ENCODE data around the gene GRXCR2.
"Not testable (repeated sequence)": the region's sequence is repeated elsewhere in the genome, so short reads cannot be mapped to it uniquely, and the experiment has no call there.

GRXCR2 gene

GRCh38 chr5:145872914-145873313, at the start of gene GRXCR2:
Gene GRXCR2 (minus strand): TSS chr5:145873014. CDS start chr5:145872968, 46 bp downstream.
- in situ Hi-C loops (cut with HindIII; ENCODE audit: low sequenced_read_pairs): no loop called here

- in situ Hi-C loops (cut with HindIII; ENCODE audit: low sequenced_read_pairs): no loop called here
Measured at GRCh38 chr5:145922059-145922458, 49.2 kb upstream of the GRXCR2 start.

GRCh38 chr5:145921211-145921610, 48.4 kb upstream of the GRXCR2 start:
- in situ Hi-C loops (cut with HindIII; ENCODE audit: low sequenced_read_pairs): no loop called here

- in situ Hi-C loops (cut with HindIII; ENCODE audit: low sequenced_read_pairs): no loop called here
Measured at GRCh38 chr5:145920542-145921210, 47.9 kb upstream of the GRXCR2 start.

- in situ Hi-C loops (cut with HindIII; ENCODE audit: low sequenced_read_pairs): no loop called here
Measured at GRCh38 chr5:145919413-145919812, 46.6 kb upstream of the GRXCR2 start.

- in situ Hi-C loops (cut with HindIII; ENCODE audit: low sequenced_read_pairs): no loop called here
Measured at GRCh38 chr5:145918397-145918796, 45.6 kb upstream of the GRXCR2 start.

GRCh38 chr5:145917288-145917687, 44.5 kb upstream of the GRXCR2 start:
- in situ Hi-C loops (cut with HindIII; ENCODE audit: low sequenced_read_pairs): no loop called here

- in situ Hi-C loops (cut with HindIII; ENCODE audit: low sequenced_read_pairs): no loop called here
Measured at GRCh38 chr5:145915970-145916638, 43.3 kb upstream of the GRXCR2 start.

- in situ Hi-C loops (cut with HindIII; ENCODE audit: low sequenced_read_pairs): no loop called here
Measured at GRCh38 chr5:145913701-145914100, 40.9 kb upstream of the GRXCR2 start.

- in situ Hi-C loops (cut with HindIII; ENCODE audit: low sequenced_read_pairs): no loop called here
Measured at GRCh38 chr5:145912594-145912993, 39.8 kb upstream of the GRXCR2 start.

- in situ Hi-C loops (cut with HindIII; ENCODE audit: low sequenced_read_pairs): no loop called here
Measured at GRCh38 chr5:145912019-145912418, 39.2 kb upstream of the GRXCR2 start.

GRCh38 chr5:145911164-145911563, 38.4 kb upstream of the GRXCR2 start:
- in situ Hi-C loops (cut with HindIII; ENCODE audit: low sequenced_read_pairs): no loop called here

GRCh38 chr5:145908206-145908960, 35.6 kb upstream of the GRXCR2 start:
- in situ Hi-C loops (cut with HindIII; ENCODE audit: low sequenced_read_pairs): no loop called here

GRCh38 chr5:145906401-145906800, 33.6 kb upstream of the GRXCR2 start:
- in situ Hi-C loops (cut with HindIII; ENCODE audit: low sequenced_read_pairs): no loop called here

- in situ Hi-C loops (cut with HindIII; ENCODE audit: low sequenced_read_pairs): no loop called here
Measured at GRCh38 chr5:145904743-145905142, 31.9 kb upstream of the GRXCR2 start.

- in situ Hi-C loops (cut with HindIII; ENCODE audit: low sequenced_read_pairs): no loop called here
Measured at GRCh38 chr5:145903867-145904266, 31.1 kb upstream of the GRXCR2 start.

- in situ Hi-C loops (cut with HindIII; ENCODE audit: low sequenced_read_pairs): no loop called here
Measured at GRCh38 chr5:145903113-145903512, 30.3 kb upstream of the GRXCR2 start.

GRCh38 chr5:145902421-145902820, 29.6 kb upstream of the GRXCR2 start:
- in situ Hi-C loops (cut with HindIII; ENCODE audit: low sequenced_read_pairs): no loop called here

- in situ Hi-C loops (cut with HindIII; ENCODE audit: low sequenced_read_pairs): no loop called here
Measured at GRCh38 chr5:145898171-145898570, 25.4 kb upstream of the GRXCR2 start.

GRCh38 chr5:145891378-145891777, 18.6 kb upstream of the GRXCR2 start:
- in situ Hi-C loops (cut with HindIII; ENCODE audit: low sequenced_read_pairs): not testable (repeated sequence)

- in situ Hi-C loops (cut with HindIII; ENCODE audit: low sequenced_read_pairs): no loop called here
Measured at GRCh38 chr5:145889611-145890010, 16.8 kb upstream of the GRXCR2 start.

Data from DLD1 (cell line).